Endothelial cell of umbilical vein (primary cell): Measurements from ENCODE around the gene LAG3. TPM values are rescaled to one million over a fixed set of nuclear protein-coding genes. Genes with fewer than 3 reads are reported as not detected.
A peak's percentile ranks its signal among the peaks of the same experiment; 100 is the strongest.

Experiments used
- Bru-seq: library from RNA; stranded (reverse); fragments of 400-500 nt; gene quantifications from one replicate; lab custom pipeline; 2021; lab: Mats Ljungman, UMichigan
- BruChase-seq, 2 experiments: library from RNA; stranded (reverse); fragments of 400-500 nt; gene quantifications; one replicate each; lab custom pipeline; 2021; lab: Mats Ljungman, UMichigan
- BruUV-seq: library from RNA; stranded (reverse); fragments of 400-500 nt; replicated peaks from 2 replicates; lab custom pipeline; 2021; lab: Mats Ljungman, UMichigan
- CTCF ChIA-PET: fragments of 300-600, 350-600 bp; sonication (Branson Sonifier 250); formaldehyde crosslinking; loops from one replicate; lab custom pipeline; 2021; ENCODE audit warnings: antibody characterized with exemption, inconsistent platforms; lab: Charles Lee
- POLR2A ChIA-PET: fragments of 300-600, 350-600 bp; sonication (Branson Sonifier 250); formaldehyde crosslinking; loops from one replicate; lab custom pipeline; 2021; ENCODE audit warnings: antibody characterized with exemption, inconsistent platforms; lab: Charles Lee
- DNase-seq: peaks from one replicate; pipeline ENCODE4 v3.0.0-alpha.2; 2011; ENCODE audit warnings: low read depth, low spot score
- FAIRE-seq: peaks from 2 replicates; lab custom pipeline; 2011; peaks lifted over from hg19 to GRCh38; lab: Jason Lieb, UNC
- H2AFZ ChIP-seq: 2 replicates; pipeline ENCODE4 v1.6.0; 2012; ENCODE audit warnings: low read depth, low read length, control low read depth, inconsistent platforms
- H3K27ac ChIP-seq: 2 replicates; pipeline ENCODE4 v1.5.1; 2011; ENCODE audit warnings: low read depth, mild to moderate bottlenecking, control low read depth, low read length, moderate library complexity; ENCODE audit not compliant: insufficient read depth
- H3K27me3 ChIP-seq, 2 experiments: 2 replicates each; pipeline versions ENCODE4 v1.6.0 to v1.6.1; 2011; ENCODE audit warnings: low read length in 2 of 2, mixed read lengths in 1 of 2; ENCODE audit not compliant: control insufficient read depth in 2 of 2, insufficient read depth in 2 of 2
- H3K36me3 ChIP-seq, 2 experiments: 2 replicates in 1 of 2; 3 replicates in 1 of 2; pipeline ENCODE4 v1.5.1; 2011; ENCODE audit warnings: low read length in 2 of 2, mild to moderate bottlenecking in 1 of 2, moderate library complexity in 1 of 2; ENCODE audit not compliant: control insufficient read depth in 2 of 2, insufficient read depth in 2 of 2; ENCODE audit errors: extremely low read depth in 1 of 2
- H3K4me1 ChIP-seq: 3 replicates; pipeline ENCODE4 v1.5.1; 2011; ENCODE audit warnings: mild to moderate bottlenecking, low read length; ENCODE audit not compliant: control insufficient read depth, insufficient read depth; ENCODE audit errors: extremely low read depth
- H3K4me2 ChIP-seq: 2 replicates; pipeline ENCODE4 v1.6.1; 2011; ENCODE audit warnings: low read length, control low read depth, mixed read lengths; ENCODE audit not compliant: insufficient read depth
- H3K4me3 ChIP-seq, 3 experiments: fragments of 200-600 bp in 1 of 3; sonication (generic), shearing (Covaris generic) in 1 of 3; replicated peaks in 1 of 3; 2 replicates each; pipeline ENCODE4 v1.5.1; 2011 to 2016; ENCODE audit warnings: control low read depth in 3 of 3, low read length in 3 of 3, mild to moderate bottlenecking in 2 of 3, inconsistent platforms in 1 of 3, low read depth in 1 of 3, moderate library complexity in 1 of 3; ENCODE audit not compliant: insufficient read depth in 1 of 3
- H3K79me2 ChIP-seq: 2 replicates; pipeline ENCODE4 v1.6.0; 2012; ENCODE audit warnings: low read length, inconsistent platforms; ENCODE audit not compliant: control insufficient read depth, insufficient read depth
- H3K9ac ChIP-seq: replicated peaks from 2 replicates; pipeline ENCODE3; 2011; ENCODE audit warnings: low read length, control low read depth; ENCODE audit not compliant: insufficient read depth; ENCODE audit errors: extremely low read depth
- H3K9me1 ChIP-seq: replicated peaks from 3 replicates; pipeline ENCODE4 v1.6.0; 2011; ENCODE audit warnings: mild to moderate bottlenecking, low read length; ENCODE audit not compliant: control insufficient read depth, insufficient read depth; ENCODE audit errors: extremely low read depth
- H3K9me3 ChIP-seq: replicated peaks from 2 replicates; pipeline ENCODE4 v1.5.1; 2012; ENCODE audit warnings: low read length, inconsistent platforms; ENCODE audit not compliant: control insufficient read depth, insufficient read depth
- H4K20me1 ChIP-seq: replicated peaks from 2 replicates; pipeline ENCODE3; 2011; ENCODE audit warnings: mild to moderate bottlenecking, low read length; ENCODE audit not compliant: control insufficient read depth, insufficient read depth; ENCODE audit errors: extremely low read depth
- CTCF ChIP-seq, 2 donors: IDR thresholded peaks; 1 replicate in 1 of 2; 2 replicates in 1 of 2; pipeline ENCODE4 v1.5.1; 2011; ENCODE audit warnings: low read length in 2 of 2, mild to moderate bottlenecking in 2 of 2, moderate library complexity in 2 of 2, control low read depth in 1 of 2, inconsistent platforms in 1 of 2, low read depth in 1 of 2; ENCODE audit not compliant: insufficient read depth in 1 of 2; ENCODE audit errors: extremely low read depth in 1 of 2
- EZH2 ChIP-seq: IDR thresholded peaks from 2 replicates; pipeline ENCODE4 v1.6.1; 2012; ENCODE audit warnings: borderline replicate concordance, low read depth, mild to moderate bottlenecking, moderate library complexity, low read length, inconsistent platforms; ENCODE audit not compliant: severe bottlenecking
- FOS ChIP-seq: IDR thresholded peaks from 2 replicates; pipeline ENCODE4 v1.6.1; 2011; ENCODE audit warnings: mild to moderate bottlenecking, low read length, moderate library complexity, borderline replicate concordance; ENCODE audit not compliant: insufficient read depth
- GATA2 ChIP-seq: IDR thresholded peaks from 2 replicates; pipeline ENCODE4 v1.7.0; 2011; ENCODE audit warnings: low read depth, mild to moderate bottlenecking, moderate library complexity, mixed read lengths, low read length; ENCODE audit not compliant: insufficient read length, insufficient read depth
- JUN ChIP-seq: IDR thresholded peaks from 2 replicates; pipeline ENCODE4 v1.6.1; 2011; ENCODE audit warnings: borderline replicate concordance, low read depth; ENCODE audit not compliant: insufficient read length, insufficient read depth
- MAX ChIP-seq: IDR thresholded peaks from 2 replicates; pipeline ENCODE4 v1.6.1; 2011; ENCODE audit not compliant: insufficient read depth, insufficient read length
- MYC ChIP-seq: IDR thresholded peaks from one replicate; pipeline ENCODE4 v1.6.1; 2011; ENCODE audit warnings: mild to moderate bottlenecking, low read depth, low read length
- POLR2A ChIP-seq: IDR thresholded peaks from 2 replicates; pipeline ENCODE4 v1.6.1; 2012; ENCODE audit warnings: low read depth, mild to moderate bottlenecking, control low read depth, low read length
- dilution Hi-C: fragments of 300-500 bp; cut with MboI; formaldehyde crosslinking; loops from one replicate; pipeline ENCODE4 v1.15.0; 2019; ENCODE audit warnings: low sequenced_read_pairs; ENCODE audit not compliant: extremely low pct_ligation_motif_present
- intact Hi-C: fragments of 100-400 bp; cut with micrococcal nuclease; formaldehyde crosslinking; loops from one replicate; pipeline ENCODE4 v1.10.0; 2022
- long read RNA-seq: library from polyadenylated mRNA; stranded (forward); transcript quantifications from one replicate; pipeline ENCODE4 v2.0.0, GENCODE V29; 2021
- polyA minus RNA-seq, 3 experiments: library from RNA; depleted of rRNA, polyadenylated mRNA; stranded (reverse); fragments of >200 nt; gene quantifications; 1 replicate in 1 of 3; 2 replicates in 2 of 3; pipeline ENCODE4 v1.2.3, GENCODE V29; 2011
- polyA plus RNA-seq, 4 experiments: library from polyadenylated mRNA; depleted of rRNA in 3 of 4; stranded (reverse) in 3 of 4; unstranded in 1 of 4; fragments of >200 nt; gene quantifications; 2 replicates each; pipeline versions ENCODE4 v1.2.1 to v1.2.3, GENCODE V29; 2011 to 2012; ENCODE audit warnings: missing spikeins in 1 of 4
- total RNA-seq: library from RNA; stranded (reverse); gene quantifications from 2 replicates; pipeline ENCODE4 v1.2.3, GENCODE V29; 2021

Gene LAG3
- total RNA-seq (3.8 and 4.1 TPM in 2 replicates), polyA plus RNA-seq (1.3 and 1.8 TPM in 2 replicates), polyA minus RNA-seq (0.58 and 1.8 TPM in 2 replicates), Bru-seq, nascent RNA (percentile 31 among the genes with signal in this experiment), BruChase-seq, experiment 1, labeled RNA remaining after a 6-hour chase (percentile 39 among the genes with signal in this experiment), BruChase-seq, experiment 2, labeled RNA remaining after a 2-hour chase (percentile 40 among the genes with signal in this experiment)
- polyA plus RNA-seq (2011; cell fraction: cytosol; rRNA removed), result 0.17 and 0.58 TPM in 2 replicates
- polyA plus RNA-seq (2011; cell fraction: nucleus; rRNA removed), result 8.8 and 10.8 TPM in 2 replicates
- 1.2 and 1.7 TPM in 2 replicates for polyA plus RNA-seq (2012)
- not detected for polyA minus RNA-seq (2011; cell fraction: cytosol; rRNA and poly(A)+ RNA removed)
- polyA minus RNA-seq (2011; cell fraction: nucleus; rRNA and poly(A)+ RNA removed), result 1.5 and 2.8 TPM in 2 replicates
- long read RNA-seq, partial matches to known transcripts, result 1 of 5 reads
- long read RNA-seq, other reads (novel, unspliced or antisense), result 4 of 5 reads

DNA sequence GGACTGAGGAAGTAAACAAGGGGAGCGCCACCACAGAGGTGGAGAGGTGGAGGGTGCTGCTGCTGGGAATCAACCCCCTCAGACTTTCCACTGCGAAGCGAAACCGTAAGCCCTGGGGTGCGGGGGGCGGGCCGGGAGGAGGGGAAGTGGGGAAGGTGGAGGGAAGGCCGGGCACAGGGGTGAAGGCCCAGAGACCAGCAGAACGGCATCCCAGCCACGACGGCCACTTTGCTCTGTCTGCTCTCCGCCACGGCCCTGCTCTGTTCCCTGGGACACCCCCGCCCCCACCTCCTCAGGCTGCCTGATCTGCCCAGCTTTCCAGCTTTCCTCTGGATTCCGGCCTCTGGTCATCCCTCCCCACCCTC, at the start of gene LAG3:
LAG3 (plus strand) TSS at position 190 of the 365 bp plus-strand sequence. CDS start 333 bp downstream, outside the sequence.
- H3K4me2 ChIP-seq, result no peak within 1 kb of the TSS
- no peak within 1 kb of the TSS for H3K9ac ChIP-seq
- no peaks in the 10 kb centered on the region for H3K9me1 ChIP-seq
- CTCF ChIA-PET, result interaction anchor here (1.8 to 8.4 kb wide), 2 partner anchors 19 to 53 kb away, joined by 5 to 234 read pairs; partner anchors contain the start of gene MLF2
- no peaks in the 10 kb centered on the region for H4K20me1 ChIP-seq
- dilution Hi-C loops, result no loop called here
- H3K9me3 ChIP-seq, result no peaks in the 10 kb centered on the region
- peaks cover 0 to 29% of the 10 kb centered on the region in 2 experiments for H3K36me3 ChIP-seq
- H3K4me1 ChIP-seq, result peaks cover 13% of the 10 kb centered on the region
- POLR2A ChIA-PET, result interaction anchor here (0.7 kb wide), 1 partner anchor 99 kb away, joined by 8 read pairs; no protein-coding TSS in a partner anchor
- intact Hi-C loops, result no loop called here
- no peaks in the 10 kb centered on the region for H3K27me3 ChIP-seq
- no peak within 1 kb of the TSS for H2AFZ ChIP-seq
- no peak for DNase-seq
- peaks cover 24% of the 10 kb centered on the region for H3K79me2 ChIP-seq
- H3K4me3 ChIP-seq, result no peak within 1 kb of the TSS
- FAIRE-seq, result no peak
- no TSS peak for BruUV-seq
- TF ChIP-seq GATA2 (no peak), POLR2A (no peak), FOS (no peak), CTCF (IDR thresholded peaks at IDR 0.05; ENCODE audit: extremely low read depth in 1 of 2, insufficient read depth in 1 of 2, low read depth in 1 of 2, low read length in 2 of 2) (no peak), MAX (no peak), MYC (no peak), EZH2 (no peak), JUN (no peak)
- H3K27ac ChIP-seq, result no peak within 1 kb of the TSS
